Panc1 (cell line): ENCODE data around the gene ZNF653. TPM values are rescaled to one million over a fixed set of nuclear protein-coding genes. Genes with fewer than 3 reads are reported as not detected.

Experiments used
- ATAC-seq: fragments of 200-7000 bp; cut with Tn5 transposase; 2 replicates; pipeline ENCODE4 v1.9.1; 2020; ENCODE audit warnings: mild to moderate bottlenecking, moderate library complexity
- BruUV-seq: library from RNA; stranded (reverse); fragments of 400-500 nt; replicated peaks from 2 replicates; lab custom pipeline; 2021; lab: Mats Ljungman, UMichigan
- CTCF ChIA-PET: fragments of 300-600 bp; sonication (Branson Sonifier 250); formaldehyde crosslinking; loops from one replicate; lab custom pipeline; 2022; ENCODE audit warnings: antibody characterized with exemption; lab: Charles Lee
- POLR2A ChIA-PET: fragments of 300-600 bp; sonication (Branson Sonifier 250); formaldehyde crosslinking; loops from one replicate; lab custom pipeline; 2022; ENCODE audit warnings: antibody characterized with exemption; lab: Charles Lee
- DNase-seq: peaks from one replicate; pipeline ENCODE4 v3.0.0-alpha.2; 2010; ENCODE audit warnings: low read depth, low spot score
- H3K27ac ChIP-seq: 2 replicates; pipeline ENCODE4 v1.5.1; 2011; ENCODE audit warnings: mild to moderate bottlenecking, low read length, inconsistent platforms
- H3K27me3 ChIP-seq: fragments of 200-500 bp; sonication (Bioruptor generic); 2 replicates; pipeline ENCODE4 v1.6.0; 2014; ENCODE audit warnings: low read length, inconsistent platforms; ENCODE audit not compliant: control insufficient read depth, insufficient read depth
- H3K36me3 ChIP-seq: fragments of 200-500 bp; sonication (Bioruptor generic); 2 replicates; pipeline ENCODE4 v1.5.1; 2014; ENCODE audit warnings: inconsistent platforms, mild to moderate bottlenecking, low read length, moderate library complexity; ENCODE audit not compliant: control insufficient read depth, insufficient read depth
- H3K4me1 ChIP-seq: 2 replicates; pipeline ENCODE4 v1.5.1; 2011; ENCODE audit warnings: inconsistent platforms, mild to moderate bottlenecking, low read length, moderate library complexity; ENCODE audit not compliant: control insufficient read depth, insufficient read depth
- H3K4me3 ChIP-seq, 2 experiments: 2 replicates each; pipeline ENCODE4 v1.5.1; 2011 to 2012; ENCODE audit warnings: low read depth in 2 of 2, low read length in 2 of 2, mild to moderate bottlenecking in 2 of 2, inconsistent platforms in 1 of 2, moderate library complexity in 1 of 2
- H3K9me3 ChIP-seq: fragments of 200-500 bp; sonication (Bioruptor generic); 2 replicates; pipeline ENCODE4 v1.5.1; 2014; ENCODE audit warnings: low read depth, mild to moderate bottlenecking, inconsistent platforms, low read length, moderate library complexity; ENCODE audit not compliant: control insufficient read depth, insufficient read depth
- CTCF ChIP-seq: fragments of 450-650 bp; IDR thresholded peaks from 2 replicates; pipeline ENCODE4 v1.5.1; 2017; ENCODE audit warnings: mild to moderate bottlenecking
- POLR2AphosphoS5 ChIP-seq: IDR thresholded peaks from 2 replicates; pipeline ENCODE4 v1.6.1; 2012; ENCODE audit warnings: mild to moderate bottlenecking, low read depth, low read length, moderate library complexity
- REST ChIP-seq, 2 experiments: IDR thresholded peaks; 2 replicates each; pipeline ENCODE4 v1.6.1; 2011 to 2012; ENCODE audit warnings: low read depth in 2 of 2, control low read depth in 1 of 2, low read length in 1 of 2, mild to moderate bottlenecking in 1 of 2, moderate library complexity in 1 of 2; ENCODE audit not compliant: insufficient read depth in 1 of 2
- SIN3A ChIP-seq: IDR thresholded peaks from 2 replicates; pipeline ENCODE4 v1.6.1; 2012; ENCODE audit warnings: low read depth, mild to moderate bottlenecking, low read length, moderate library complexity, borderline replicate concordance; ENCODE audit not compliant: insufficient read depth
- TCF7L2 ChIP-seq: IDR thresholded peaks from 2 replicates; pipeline ENCODE4 v1.6.1; 2011; ENCODE audit warnings: mild to moderate bottlenecking, low read depth, low read length, inconsistent platforms
- in situ Hi-C: cut with HindIII; loops from 2 replicates; pipeline ENCODE4 v1.10.0; 2016; ENCODE audit warnings: low sequenced_read_pairs, low pct_unique_long_range_greater_than_20kb
- intact Hi-C: fragments of 100-400 bp; cut with micrococcal nuclease; formaldehyde crosslinking; loops from one replicate; pipeline ENCODE4 v1.10.0; 2022; ENCODE audit not compliant: unreplicated experiment
- total RNA-seq: library from RNA; stranded (reverse); gene quantifications from one replicate; pipeline ENCODE4 v1.2.1, GENCODE V29; 2021; ENCODE audit not compliant: unreplicated experiment

ZNF653 gene
- total RNA-seq, 1 experiment from 2014 or later = 10.4 TPM

GRCh38 chr19:11539495-11540365 lies 34.1 kb upstream of the ZNF653 start:
- ChIA-PET POLR2A (no interaction called here), CTCF (no interaction called here)
- no TSS peak for BruUV-seq
- H3K9me3 ChIP-seq = no peaks in the 10 kb centered on the region
- H3K4me1 ChIP-seq = no peaks in the 10 kb centered on the region; the same call in none of the 2 replicates
- no peaks in the 10 kb centered on the region for H3K27me3 ChIP-seq
- DNase-seq (no peak), ATAC-seq (peak; percentile 60; the same call in 1 of the 2 replicates)
- intact Hi-C loops (no loop called here), in situ Hi-C loops (no loop called here)
- TF ChIP-seq CTCF = no peak
- no peak for TF ChIP-seq REST (IDR thresholded peaks at IDR 0.05; ENCODE audit: insufficient read depth in 1 of 2, low read depth in 2 of 2, low read length in 1 of 2)
- TF ChIP-seq SIN3A = no peak
- TF ChIP-seq POLR2AphosphoS5 = no peak
- TF ChIP-seq TCF7L2 = no peak
- peak overlapping the region in 1 of 2 experiments; percentile 18; a peak in 1 of 4 replicates for H3K4me3 ChIP-seq
- H3K27ac ChIP-seq = no peak overlapping the region
- no peaks in the 10 kb centered on the region for H3K36me3 ChIP-seq

GRCh38 chr19:11538232-11539036 lies 32.8 kb upstream of the ZNF653 start, which contains the start of gene CNN1:
TSS of gene CNN1 (plus strand) at chr19:11538851. CDS start at chr19:11538928, 77 bp downstream.
- intact Hi-C loops = no loop called here
- no peaks in the 10 kb centered on the region for H3K36me3 ChIP-seq
- POLR2A ChIA-PET = interaction anchor here (0.6 kb wide), 1 partner anchor 13 kb away, joined by 13 read pairs; no protein-coding TSS in a partner anchor
- H3K4me3 ChIP-seq = peak within 1 kb of the TSS in 1 of 2 experiments; percentile 18; a peak in 1 of 4 replicates
- 0 out of 2 replicates have a peak, but pooled peaks have one; percentile 23 for ATAC-seq
- DNase-seq = no peak
- H3K4me1 ChIP-seq = no peaks in the 10 kb centered on the region; the same call in none of the 2 replicates
- no TSS peak for BruUV-seq
- H3K27ac ChIP-seq = no peak within 1 kb of the TSS
- TF ChIP-seq SIN3A (no peak), TCF7L2 (no peak), REST (IDR thresholded peaks at IDR 0.05; ENCODE audit: insufficient read depth in 1 of 2, low read depth in 2 of 2, low read length in 1 of 2) (no peak), POLR2AphosphoS5 (no peak), CTCF (no peak)
- no peaks in the 10 kb centered on the region for H3K9me3 ChIP-seq
- H3K27me3 ChIP-seq = no peaks in the 10 kb centered on the region
- in situ Hi-C loops = no loop called here
- CTCF ChIA-PET = interaction anchor here (0.6 kb wide), 1 partner anchor 43 kb away, joined by 3 read pairs; no protein-coding TSS in a partner anchor
